ENCODE results near the gene EMSY. TPM values are rescaled to one million over a fixed set of nuclear protein-coding genes. Genes with fewer than 3 reads are reported as not detected.
A peak's percentile ranks its signal among the peaks of the same experiment; 100 is the strongest.

The EMSY gene
- total RNA-seq, 4 donors from 2014 or later, result 35.7 to 79.6 (median 43.8) TPM

GRCh38 chr11:76524919-76525318 lies 80.1 kb downstream of the EMSY start:
- Histone ChIP-seq H3K4me3 (no peak overlapping the region), H3K36me3 (peaks cover 0 to 26% (median 9%) of the 10 kb centered on the region in 4 donors), H3K27ac (peak overlapping the region in 1 of 4 donors; percentile 29), H3K4me1 (peaks cover 0 to 13% (median 4%) of the 10 kb centered on the region in 4 donors), H3K9me3 (no peaks in the 10 kb centered on the region), H3K27me3 (no peaks in the 10 kb centered on the region)
- in situ Hi-C loops (cut with MboI; ENCODE audit: low pct_ligation_motif_present in 1 of 4, low pct_unique_long_range_greater_than_20kb in 1 of 4, low sequenced_read_pairs in 3 of 4) (no loop called here), intact Hi-C loops (cut with DNase I; ENCODE audit: low total_unique reads) (no loop called here)
- TF ChIP-seq EP300 (IDR thresholded peaks at IDR 0.05; ENCODE audit: low read depth) (no peak), CTCF (IDR thresholded peaks at IDR 0.05) (no peak), POLR2A (IDR thresholded peaks at IDR 0.05) (no peak), POLR2AphosphoS5 (IDR thresholded peaks at IDR 0.05) (no peak)
- 95% methylated on average over 1 of the region's 1 CpG; no CpG with 5 or more reads in 1 of the 2 donors for WGBS, 2 donors (ENCODE audit: low coverage in 1 of 2)
- DNase-seq, result no peak

GRCh38 chr11:76526878-76527277 lies 82.1 kb downstream of the EMSY start:
- H3K4me3 ChIP-seq, result no peak overlapping the region
- 67 to 73% methylated on average over 2 of the region's 2 CpGs for WGBS, 2 donors (ENCODE audit: low coverage in 1 of 2)
- TF ChIP-seq POLR2A (IDR thresholded peaks at IDR 0.05), result no peak
- no peak for TF ChIP-seq EP300 (IDR thresholded peaks at IDR 0.05; ENCODE audit: low read depth)
- no peak for TF ChIP-seq CTCF (IDR thresholded peaks at IDR 0.05)
- no peak for TF ChIP-seq POLR2AphosphoS5 (IDR thresholded peaks at IDR 0.05)
- no peak for DNase-seq
- H3K9me3 ChIP-seq, result no peaks in the 10 kb centered on the region
- no peak overlapping the region for H3K27ac ChIP-seq
- no peaks in the 10 kb centered on the region for H3K27me3 ChIP-seq
- in situ Hi-C loops (cut with MboI; ENCODE audit: low pct_ligation_motif_present in 1 of 4, low pct_unique_long_range_greater_than_20kb in 1 of 4, low sequenced_read_pairs in 3 of 4), result no loop called here
- intact Hi-C loops (cut with DNase I; ENCODE audit: low total_unique reads), result no loop called here
- H3K4me1 ChIP-seq, result peaks cover 0 to 13% (median 4%) of the 10 kb centered on the region in 4 donors
- H3K36me3 ChIP-seq, result peaks cover 0 to 39% (median 14%) of the 10 kb centered on the region in 4 donors

- in situ Hi-C loops (cut with MboI; ENCODE audit: low pct_ligation_motif_present in 1 of 4, low pct_unique_long_range_greater_than_20kb in 1 of 4, low sequenced_read_pairs in 3 of 4), result no loop called here
- no peaks in the 10 kb centered on the region for H3K9me3 ChIP-seq
- no peak overlapping the region for H3K4me3 ChIP-seq
- H3K27ac ChIP-seq, result no peak overlapping the region
- peaks cover 0 to 54% (median 15%) of the 10 kb centered on the region in 4 donors for H3K36me3 ChIP-seq
- no peak for DNase-seq
- 78 to 82% methylated on average over 2 of the region's 2 CpGs for WGBS, 2 donors (ENCODE audit: low coverage in 1 of 2)
- intact Hi-C loops (cut with DNase I; ENCODE audit: low total_unique reads), result no loop called here
- H3K4me1 ChIP-seq, result no peaks in the 10 kb centered on the region
- H3K27me3 ChIP-seq, result no peaks in the 10 kb centered on the region
- no peak for TF ChIP-seq POLR2A (IDR thresholded peaks at IDR 0.05)
- no peak for TF ChIP-seq CTCF (IDR thresholded peaks at IDR 0.05)
- no peak for TF ChIP-seq EP300 (IDR thresholded peaks at IDR 0.05; ENCODE audit: low read depth)
- TF ChIP-seq POLR2AphosphoS5 (IDR thresholded peaks at IDR 0.05), result no peak
Measured at GRCh38 chr11:76542436-76542835, 97.6 kb downstream of the EMSY start.

- H3K4me1 ChIP-seq, result no peaks in the 10 kb centered on the region
- no peak for DNase-seq
- intact Hi-C loops (cut with DNase I; ENCODE audit: low total_unique reads) (no loop called here), in situ Hi-C loops (cut with MboI; ENCODE audit: low pct_ligation_motif_present in 1 of 4, low pct_unique_long_range_greater_than_20kb in 1 of 4, low sequenced_read_pairs in 3 of 4) (no loop called here)
- H3K9me3 ChIP-seq, result no peaks in the 10 kb centered on the region
- no peaks in the 10 kb centered on the region for H3K27me3 ChIP-seq
- WGBS, 2 donors (ENCODE audit: low coverage in 1 of 2), result 93 to 100% methylated on average over 3 to 7 of the region's 7 CpGs
- peaks cover 0 to 54% (median 15%) of the 10 kb centered on the region in 4 donors for H3K36me3 ChIP-seq
- no peak overlapping the region for H3K27ac ChIP-seq
- TF ChIP-seq CTCF (IDR thresholded peaks at IDR 0.05), result no peak
- no peak for TF ChIP-seq POLR2A (IDR thresholded peaks at IDR 0.05)
- TF ChIP-seq POLR2AphosphoS5 (IDR thresholded peaks at IDR 0.05), result no peak
- no peak for TF ChIP-seq EP300 (IDR thresholded peaks at IDR 0.05; ENCODE audit: low read depth)
- H3K4me3 ChIP-seq, result no peak overlapping the region
Measured at GRCh38 chr11:76543006-76543703, 98.3 kb downstream of the EMSY start.
